ENCODE measurements around the gene KRT78.

DNA sequence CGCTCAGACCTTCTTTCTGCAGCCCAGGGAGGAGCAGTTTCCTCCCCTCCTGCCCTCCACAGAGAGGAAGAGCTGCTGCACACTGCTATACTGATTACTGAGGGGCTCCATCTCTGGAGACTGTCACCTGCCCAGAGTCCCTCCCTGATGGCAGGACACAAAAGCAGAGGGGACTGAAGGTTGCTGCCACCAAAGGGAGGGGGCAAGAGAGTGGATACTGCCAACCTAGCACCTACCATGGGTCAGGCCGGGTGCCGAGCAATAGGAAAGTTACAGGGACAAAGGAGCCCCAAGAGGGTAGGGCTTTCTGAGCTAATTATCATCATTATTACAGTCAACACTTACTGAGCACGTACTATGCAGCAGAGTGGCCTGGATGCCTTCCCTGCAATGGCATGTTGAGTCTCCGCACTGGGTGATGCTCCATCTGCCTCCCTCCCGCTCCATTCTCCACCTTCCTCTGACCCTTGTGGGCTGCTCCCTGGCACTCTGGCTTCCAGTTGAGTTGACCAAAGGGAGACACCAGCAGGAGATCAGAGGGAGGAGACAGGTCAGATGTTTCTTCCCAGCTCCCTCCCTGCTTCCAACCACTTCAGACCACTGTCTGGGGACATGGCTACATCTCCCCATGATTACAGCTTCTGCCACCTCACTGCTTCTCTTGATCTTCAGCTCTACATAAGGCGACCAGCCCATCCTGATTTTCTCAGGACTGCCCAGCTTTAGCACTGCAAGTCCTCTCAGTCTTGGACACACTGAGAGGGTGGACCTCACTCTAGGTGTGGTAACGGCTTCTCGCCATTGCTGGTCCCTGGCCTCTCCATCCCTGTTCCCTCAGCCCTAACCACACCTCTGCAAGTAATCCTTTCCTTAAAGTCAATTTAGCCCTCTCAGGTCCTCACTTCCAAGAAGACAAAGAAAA, 12.0 kb downstream of the KRT78 start:
- TF ChIP-seq, protein P1, sequence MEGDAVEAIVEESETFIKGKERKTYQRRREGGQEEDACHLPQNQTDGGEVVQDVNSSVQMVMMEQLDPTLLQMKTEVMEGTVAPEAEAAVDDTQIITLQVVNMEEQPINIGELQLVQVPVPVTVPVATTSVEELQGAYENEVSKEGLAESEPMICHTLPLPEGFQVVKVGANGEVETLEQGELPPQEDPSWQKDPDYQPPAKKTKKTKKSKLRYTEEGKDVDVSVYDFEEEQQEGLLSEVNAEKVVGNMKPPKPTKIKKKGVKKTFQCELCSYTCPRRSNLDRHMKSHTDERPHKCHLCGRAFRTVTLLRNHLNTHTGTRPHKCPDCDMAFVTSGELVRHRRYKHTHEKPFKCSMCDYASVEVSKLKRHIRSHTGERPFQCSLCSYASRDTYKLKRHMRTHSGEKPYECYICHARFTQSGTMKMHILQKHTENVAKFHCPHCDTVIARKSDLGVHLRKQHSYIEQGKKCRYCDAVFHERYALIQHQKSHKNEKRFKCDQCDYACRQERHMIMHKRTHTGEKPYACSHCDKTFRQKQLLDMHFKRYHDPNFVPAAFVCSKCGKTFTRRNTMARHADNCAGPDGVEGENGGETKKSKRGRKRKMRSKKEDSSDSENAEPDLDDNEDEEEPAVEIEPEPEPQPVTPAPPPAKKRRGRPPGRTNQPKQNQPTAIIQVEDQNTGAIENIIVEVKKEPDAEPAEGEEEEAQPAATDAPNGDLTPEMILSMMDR (IDR thresholded peaks at IDR 0.05), result no peak
- no peak for TF ChIP-seq POLR2A (IDR thresholded peaks at IDR 0.05)

Data from vagina (tissue), 2 donors.